IMR-90 (cell line): ENCODE results near the gene EMC9. TPM values are rescaled to one million over a fixed set of nuclear protein-coding genes. Genes with fewer than 3 reads are reported as not detected.

Experiments used
- CHD1 ChIP-seq: IDR thresholded peaks from 2 replicates; pipeline ENCODE4 v1.6.1; 2012; ENCODE audit warnings: low read depth, low read length, improper control_type of control experiment
- FOS ChIP-seq: fragments of 150-350 bp; IDR thresholded peaks from 2 replicates; pipeline ENCODE4 v1.6.1; 2016; ENCODE audit warnings: low read depth, low read length
- microRNA-seq, 2 experiments: library from miRNA; stranded (forward) in 1 of 2; unstranded in 1 of 2; fragments of 10-50 nt in 1 of 2; fragments of <30 nt in 1 of 2; gene quantifications in 1 of 2; microRNA quantifications in 1 of 2; one replicate each; pipeline versions ENCODE3 to v1.1.0; 2013 to 2020; ENCODE audit not compliant: insufficient read depth in 1 of 2, insufficient read length in 1 of 2, unreplicated experiment in 1 of 2
- polyA plus RNA-seq, 3 experiments: library from polyadenylated mRNA; depleted of rRNA; stranded (reverse); fragments of >200 nt; gene quantifications; 2 replicates each; pipeline ENCODE4 v1.2.3, GENCODE V29; 2012; ENCODE audit warnings: low replicate concordance in 1 of 3
- small RNA-seq, 5 experiments: library from RNA; depleted of rRNA; stranded (forward); fragments of <200 nt; gene quantifications; one replicate each; pipeline ENCODE3, GENCODE V24; 2012
- total RNA-seq: library from RNA; depleted of rRNA; stranded (reverse); fragments of >200 nt; gene quantifications from 2 replicates; pipeline ENCODE4 v1.2.3, GENCODE V29; 2012; rRNA removed

EMC9 gene
- total and polyA plus RNA-seq, 2 of the 4 experiments (the other 2 are of a cell fraction): 15.1 to 19.2 TPM

DNA sequence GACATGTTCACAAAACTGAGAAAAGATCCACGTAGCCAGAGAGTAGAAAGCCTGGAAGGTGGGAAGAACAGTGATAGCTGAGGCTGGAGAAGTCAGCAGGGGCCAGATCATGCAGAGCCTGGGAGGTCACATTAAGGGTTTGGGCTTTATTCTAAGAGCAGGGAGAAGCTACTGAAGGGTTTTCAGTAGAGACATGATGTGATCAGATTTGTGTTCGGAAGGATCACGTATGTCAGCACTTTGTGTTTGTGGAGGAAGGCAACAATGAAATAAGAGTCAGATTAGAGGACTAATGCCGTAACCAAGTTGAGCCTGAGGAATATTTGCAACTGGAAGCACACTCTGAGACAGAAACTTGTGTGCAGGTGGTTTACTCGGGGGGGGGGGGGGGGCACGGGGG, 51.5 kb downstream of the EMC9 start (continued):
- TF ChIP-seq CHD1: no peak
- no peak for TF ChIP-seq FOS

Small RNA genes within 50 kb of the gene (microRNA-seq; reads per million reads assigned to microRNA genes)
- gene AL136295.4 (ENCODE audit: insufficient read depth, insufficient read length): not detected
- gene IPO4 (ENCODE audit: insufficient read depth, insufficient read length): not detected
- gene IRF9 (ENCODE audit: insufficient read depth, insufficient read length): not detected
- not detected for gene MIR7703 (ENCODE audit: unreplicated experiment)
- gene RNA5SP383 (ENCODE audit: insufficient read depth, insufficient read length): not detected

Small RNA genes within 50 kb of the gene (small RNA-seq; reads per million reads assigned to genes)
- 0 to 0.41 (median 0) reads per million in 5 experiments for gene AL136295.4
- gene IPO4: 0 to 0.04 (median 0) reads per million in 5 experiments
- gene IRF9: 0 to 0.14 (median 0) reads per million in 5 experiments
- 0 to 25.3 (median 1.1) reads per million in 5 experiments for gene RNA5SP383

Other genes starting within 250 kb of the EMC9 start
Only the 30 nearest of the 31 such genes appear.
- 43.2 and 48.9 TPM in 2 replicates for gene DHRS4, start 187.8 kb downstream of the EMC9 start, total RNA-seq
- 48.6 and 51.8 TPM in 2 replicates for gene DHRS4, start 187.8 kb downstream of the EMC9 start, polyA plus RNA-seq (2012; rRNA removed)
- 11.1 and 12.5 TPM in 2 replicates for gene DHRS4L2, start 152.7 kb downstream of the EMC9 start, total RNA-seq
- 17.3 and 19.6 TPM in 2 replicates for gene DHRS4L2, start 152.7 kb downstream of the EMC9 start, polyA plus RNA-seq (2012; rRNA removed)
- under 0.01 TPM in 1 of 2 replicates, not detected in the other for gene CARMIL3, start 89.6 kb downstream of the EMC9 start, total RNA-seq
- 0.03 TPM in 1 of 2 replicates, not detected in the other for gene CARMIL3, start 89.6 kb downstream of the EMC9 start, polyA plus RNA-seq (2012; rRNA removed)
- gene CPNE6, start 70.0 kb downstream of the EMC9 start, total RNA-seq: not detected in 2 replicates
- not detected in 2 replicates for gene CPNE6, start 70.0 kb downstream of the EMC9 start, polyA plus RNA-seq (2012; rRNA removed)
- 11.1 and 13.4 TPM in 2 replicates for gene PCK2, start 47.3 kb downstream of the EMC9 start, total RNA-seq
- 23.9 and 29.4 TPM in 2 replicates for gene PCK2, start 47.3 kb downstream of the EMC9 start, polyA plus RNA-seq (2012; rRNA removed)
- 46.7 and 52.0 TPM in 2 replicates for gene DCAF11, start 26.8 kb downstream of the EMC9 start, total RNA-seq
- 19.0 and 21.0 TPM in 2 replicates for gene DCAF11, start 26.8 kb downstream of the EMC9 start, polyA plus RNA-seq (2012; rRNA removed)
- 0.18 and 0.28 TPM in 2 replicates for gene NRL, start 26.6 kb downstream of the EMC9 start, total RNA-seq
- gene NRL, start 26.6 kb downstream of the EMC9 start, polyA plus RNA-seq (2012; rRNA removed): 0.70 and 0.85 TPM in 2 replicates
- not detected in 2 replicates for gene FITM1, start 10.9 kb downstream of the EMC9 start, total RNA-seq
- not detected in 2 replicates for gene FITM1, start 10.9 kb downstream of the EMC9 start, polyA plus RNA-seq (2012; rRNA removed)
- gene PSME1, start 5.4 kb downstream of the EMC9 start, total RNA-seq: 42.8 and 55.3 TPM in 2 replicates
- 97.9 and 106 TPM in 2 replicates for gene PSME1, start 5.4 kb downstream of the EMC9 start, polyA plus RNA-seq (2012; rRNA removed)
- gene PSME2, start 5.0 kb upstream of the EMC9 start, total RNA-seq: 92.2 and 104 TPM in 2 replicates
- gene PSME2, start 5.0 kb upstream of the EMC9 start, polyA plus RNA-seq (2012; rRNA removed): 141 and 171 TPM in 2 replicates
- gene RNF31, start 5.9 kb upstream of the EMC9 start, total RNA-seq: 26.1 and 37.5 TPM in 2 replicates
- 28.9 and 31.6 TPM in 2 replicates for gene RNF31, start 5.9 kb upstream of the EMC9 start, polyA plus RNA-seq (2012; rRNA removed)
- gene IRF9, start 19.7 kb upstream of the EMC9 start, total RNA-seq: 29.7 and 34.6 TPM in 2 replicates
- gene IRF9, start 19.7 kb upstream of the EMC9 start, polyA plus RNA-seq (2012; rRNA removed): 23.2 and 25.6 TPM in 2 replicates
- 0.36 and 0.56 TPM in 2 replicates for gene REC8, start 30.5 kb upstream of the EMC9 start, total RNA-seq
- 3.5 and 3.6 TPM in 2 replicates for gene REC8, start 30.5 kb upstream of the EMC9 start, polyA plus RNA-seq (2012; rRNA removed)
- 36.7 and 37.6 TPM in 2 replicates for gene IPO4, start 47.2 kb upstream of the EMC9 start, total RNA-seq
- gene IPO4, start 47.2 kb upstream of the EMC9 start, polyA plus RNA-seq (2012; rRNA removed): 39.4 and 39.9 TPM in 2 replicates
- 51.9 and 65.6 TPM in 2 replicates for gene TM9SF1, start 53.9 kb upstream of the EMC9 start, total RNA-seq
- 40.4 and 40.9 TPM in 2 replicates for gene TM9SF1, start 53.9 kb upstream of the EMC9 start, polyA plus RNA-seq (2012; rRNA removed)
- gene TSSK4, start 64.1 kb upstream of the EMC9 start, total RNA-seq: under 0.01 TPM in 1 of 2 replicates, not detected in the other
- 0.07 TPM in 1 of 2 replicates, not detected in the other for gene TSSK4, start 64.1 kb upstream of the EMC9 start, polyA plus RNA-seq (2012; rRNA removed)
- gene CHMP4A, start 71.9 kb upstream of the EMC9 start, total RNA-seq: 22.0 and 31.7 TPM in 2 replicates
- 63.8 and 66.4 TPM in 2 replicates for gene CHMP4A, start 71.9 kb upstream of the EMC9 start, polyA plus RNA-seq (2012; rRNA removed)
- gene MDP1, start 74.5 kb upstream of the EMC9 start, total RNA-seq: 15.1 and 16.7 TPM in 2 replicates
- 16.7 and 17.8 TPM in 2 replicates for gene MDP1, start 74.5 kb upstream of the EMC9 start, polyA plus RNA-seq (2012; rRNA removed)
- gene NEDD8, start 90.8 kb upstream of the EMC9 start, total RNA-seq: 167 and 224 TPM in 2 replicates
- gene NEDD8, start 90.8 kb upstream of the EMC9 start, polyA plus RNA-seq (2012; rRNA removed): 375 and 393 TPM in 2 replicates
- gene GMPR2, start 91.3 kb upstream of the EMC9 start, total RNA-seq: 56.1 and 92.5 TPM in 2 replicates
- gene GMPR2, start 91.3 kb upstream of the EMC9 start, polyA plus RNA-seq (2012; rRNA removed): 63.7 and 65.7 TPM in 2 replicates
- 21.1 and 26.9 TPM in 2 replicates for gene TINF2, start 101.0 kb upstream of the EMC9 start, total RNA-seq
- gene TINF2, start 101.0 kb upstream of the EMC9 start, polyA plus RNA-seq (2012; rRNA removed): 30.0 and 33.0 TPM in 2 replicates
- 0.56 and 0.72 TPM in 2 replicates for gene TGM1, start 121.6 kb upstream of the EMC9 start, total RNA-seq
- gene TGM1, start 121.6 kb upstream of the EMC9 start, polyA plus RNA-seq (2012; rRNA removed): 2.7 and 3.3 TPM in 2 replicates
- gene RABGGTA, start 130.0 kb upstream of the EMC9 start, total RNA-seq: 25.6 and 27.2 TPM in 2 replicates
- gene RABGGTA, start 130.0 kb upstream of the EMC9 start, polyA plus RNA-seq (2012; rRNA removed): 55.6 and 64.0 TPM in 2 replicates
- gene DHRS1, start 158.2 kb upstream of the EMC9 start, total RNA-seq: 13.1 and 15.8 TPM in 2 replicates
- gene DHRS1, start 158.2 kb upstream of the EMC9 start, polyA plus RNA-seq (2012; rRNA removed): 34.7 and 38.6 TPM in 2 replicates
- 22.5 and 25.8 TPM in 2 replicates for gene NOP9, start 158.3 kb upstream of the EMC9 start, total RNA-seq
- 11.7 and 11.8 TPM in 2 replicates for gene NOP9, start 158.3 kb upstream of the EMC9 start, polyA plus RNA-seq (2012; rRNA removed)
- under 0.01 TPM in 2 replicates for gene CIDEB, start 166.4 kb upstream of the EMC9 start, total RNA-seq
- gene CIDEB, start 166.4 kb upstream of the EMC9 start, polyA plus RNA-seq (2012; rRNA removed): 0.19 TPM in 2 replicates
- gene LTB4R2, start 168.5 kb upstream of the EMC9 start, total RNA-seq: 0.56 and 0.72 TPM in 2 replicates
- 1.7 and 2.0 TPM in 2 replicates for gene LTB4R2, start 168.5 kb upstream of the EMC9 start, polyA plus RNA-seq (2012; rRNA removed)
- gene LTB4R, start 169.9 kb upstream of the EMC9 start, total RNA-seq: 0.18 and 0.28 TPM in 2 replicates
- 2.3 TPM in 2 replicates for gene LTB4R, start 169.9 kb upstream of the EMC9 start, polyA plus RNA-seq (2012; rRNA removed)
- gene ADCY4, start 193.5 kb upstream of the EMC9 start, total RNA-seq: not detected in 2 replicates
- gene ADCY4, start 193.5 kb upstream of the EMC9 start, polyA plus RNA-seq (2012; rRNA removed): 0.04 TPM in 1 of 2 replicates, not detected in the other
- gene RIPK3, start 198.4 kb upstream of the EMC9 start, total RNA-seq: not detected in 2 replicates
- gene RIPK3, start 198.4 kb upstream of the EMC9 start, polyA plus RNA-seq (2012; rRNA removed): 0.09 TPM in 1 of 2 replicates, not detected in the other